Measurements from ENCODE around the gene PDSS2.

The PDSS2 gene, protein sequence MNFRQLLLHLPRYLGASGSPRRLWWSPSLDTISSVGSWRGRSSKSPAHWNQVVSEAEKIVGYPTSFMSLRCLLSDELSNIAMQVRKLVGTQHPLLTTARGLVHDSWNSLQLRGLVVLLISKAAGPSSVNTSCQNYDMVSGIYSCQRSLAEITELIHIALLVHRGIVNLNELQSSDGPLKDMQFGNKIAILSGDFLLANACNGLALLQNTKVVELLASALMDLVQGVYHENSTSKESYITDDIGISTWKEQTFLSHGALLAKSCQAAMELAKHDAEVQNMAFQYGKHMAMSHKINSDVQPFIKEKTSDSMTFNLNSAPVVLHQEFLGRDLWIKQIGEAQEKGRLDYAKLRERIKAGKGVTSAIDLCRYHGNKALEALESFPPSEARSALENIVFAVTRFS

DNA sequence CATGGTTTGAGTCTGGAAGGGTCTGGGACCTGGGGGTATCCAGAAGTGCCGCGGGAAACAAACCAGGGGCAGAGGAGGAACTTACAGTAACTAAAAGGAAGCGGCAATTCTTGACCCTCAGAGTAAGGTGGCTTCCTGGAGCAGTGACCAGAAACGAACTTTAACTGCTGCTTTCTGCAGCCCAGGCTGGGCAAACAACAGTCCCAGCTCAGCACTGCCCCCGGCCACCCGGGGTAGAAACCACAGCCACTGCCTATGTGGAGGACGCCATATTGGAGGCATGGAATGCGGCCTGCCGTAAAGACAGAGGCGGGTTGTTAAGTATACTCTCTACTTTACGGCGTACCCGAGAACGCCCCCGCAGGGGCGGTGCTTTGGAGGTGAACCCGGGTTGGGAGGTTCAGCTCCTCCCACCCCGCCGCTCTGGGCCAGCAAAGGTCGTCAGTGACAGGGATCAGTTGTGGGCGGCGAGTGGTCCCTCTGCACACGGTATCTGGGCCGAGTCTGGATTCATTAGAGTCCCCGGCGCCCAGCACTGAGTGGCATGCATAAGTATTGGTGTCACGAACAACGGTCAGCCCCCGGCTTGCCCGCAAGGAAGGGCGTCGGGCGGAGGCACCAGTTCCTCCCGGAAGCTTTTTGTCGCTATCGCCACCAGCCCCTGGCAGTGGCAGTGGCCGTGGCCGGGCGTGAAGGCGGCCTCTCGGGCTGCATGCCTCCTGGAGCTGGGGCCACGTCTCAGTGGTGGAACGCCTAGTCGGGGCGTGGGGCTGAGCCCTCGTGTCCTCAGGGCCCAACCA lies at the start of gene PDSS2:
TSS of gene PDSS2 (minus strand) at position 282 of the 800 bp plus-strand sequence. CDS start at position 3, 279 bp downstream.
- peak; percentile 93 for DNase-seq (ENCODE audit: low spot score)
- TF ChIP-seq, protein P1, sequence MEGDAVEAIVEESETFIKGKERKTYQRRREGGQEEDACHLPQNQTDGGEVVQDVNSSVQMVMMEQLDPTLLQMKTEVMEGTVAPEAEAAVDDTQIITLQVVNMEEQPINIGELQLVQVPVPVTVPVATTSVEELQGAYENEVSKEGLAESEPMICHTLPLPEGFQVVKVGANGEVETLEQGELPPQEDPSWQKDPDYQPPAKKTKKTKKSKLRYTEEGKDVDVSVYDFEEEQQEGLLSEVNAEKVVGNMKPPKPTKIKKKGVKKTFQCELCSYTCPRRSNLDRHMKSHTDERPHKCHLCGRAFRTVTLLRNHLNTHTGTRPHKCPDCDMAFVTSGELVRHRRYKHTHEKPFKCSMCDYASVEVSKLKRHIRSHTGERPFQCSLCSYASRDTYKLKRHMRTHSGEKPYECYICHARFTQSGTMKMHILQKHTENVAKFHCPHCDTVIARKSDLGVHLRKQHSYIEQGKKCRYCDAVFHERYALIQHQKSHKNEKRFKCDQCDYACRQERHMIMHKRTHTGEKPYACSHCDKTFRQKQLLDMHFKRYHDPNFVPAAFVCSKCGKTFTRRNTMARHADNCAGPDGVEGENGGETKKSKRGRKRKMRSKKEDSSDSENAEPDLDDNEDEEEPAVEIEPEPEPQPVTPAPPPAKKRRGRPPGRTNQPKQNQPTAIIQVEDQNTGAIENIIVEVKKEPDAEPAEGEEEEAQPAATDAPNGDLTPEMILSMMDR (IDR thresholded peaks at IDR 0.05; ENCODE audit: extremely low read depth, missing control alignments): peak; percentile 39

DNA sequence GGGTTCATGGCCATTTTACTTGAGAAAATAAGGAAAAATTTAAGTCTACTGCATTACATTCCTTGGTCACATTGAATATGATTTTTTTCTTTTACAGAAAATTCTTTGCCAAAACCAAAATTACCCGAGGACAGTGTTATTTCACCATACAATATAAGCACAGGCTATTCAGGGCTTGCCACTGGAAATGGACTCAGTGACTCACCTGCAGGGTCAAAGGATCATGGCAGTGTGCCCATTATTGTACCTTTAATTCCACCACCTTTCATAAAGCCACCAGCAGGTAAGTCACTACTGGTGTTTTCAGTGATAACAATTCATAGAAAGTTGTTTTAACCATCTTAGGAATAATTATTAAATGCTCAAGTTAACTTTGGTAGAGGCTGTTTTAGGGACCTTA lies 46.8 kb upstream of the PDSS2 start:
- TF ChIP-seq, protein P1 (IDR thresholded peaks at IDR 0.05; ENCODE audit: extremely low read depth, missing control alignments): no peak
- DNase-seq (ENCODE audit: low spot score): no peak

DNA sequence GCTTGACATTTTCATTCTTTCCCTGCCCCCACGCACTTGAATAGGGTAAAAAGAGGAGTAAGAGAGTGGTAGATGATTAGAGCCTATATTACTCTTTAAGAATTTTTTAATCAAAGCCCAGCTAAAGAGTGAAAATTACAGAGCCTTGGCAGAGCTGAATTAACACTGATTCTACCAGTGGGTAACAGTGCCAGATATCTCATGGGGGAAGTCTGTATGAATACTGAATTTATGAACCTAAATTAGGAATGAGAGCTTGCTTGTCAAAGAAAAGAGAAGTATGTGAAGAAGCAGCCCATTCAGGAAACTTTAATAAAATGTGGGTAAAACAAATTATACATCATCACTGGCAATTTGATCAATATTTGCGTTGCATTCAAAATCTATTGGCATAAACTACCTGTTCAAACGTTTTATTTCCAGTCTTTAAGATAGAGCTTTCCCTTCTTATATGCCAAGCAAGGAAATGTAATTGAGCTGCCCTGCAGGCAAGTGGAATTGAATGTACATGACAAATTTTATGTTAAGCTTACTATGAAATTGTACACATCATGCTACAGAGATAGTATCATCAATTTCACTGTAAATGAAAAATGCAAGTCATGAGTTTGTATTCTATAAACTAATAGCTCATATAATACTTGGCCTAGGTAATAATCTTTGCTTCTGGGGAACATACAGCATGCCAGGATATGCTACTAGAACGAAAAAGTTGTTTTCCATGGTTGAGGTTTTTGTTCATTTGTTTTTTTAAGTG lies 45.1 kb upstream of the PDSS2 start:
- TF ChIP-seq, protein P1 (IDR thresholded peaks at IDR 0.05; ENCODE audit: extremely low read depth, missing control alignments): no peak
- DNase-seq (ENCODE audit: low spot score): no peak

GRCh38 chr6:107496892-107497684 lies 37.7 kb upstream of the PDSS2 start:
- TF ChIP-seq, protein P1 (IDR thresholded peaks at IDR 0.05; ENCODE audit: extremely low read depth, missing control alignments): no peak
- DNase-seq (ENCODE audit: low spot score): no peak

DNA sequence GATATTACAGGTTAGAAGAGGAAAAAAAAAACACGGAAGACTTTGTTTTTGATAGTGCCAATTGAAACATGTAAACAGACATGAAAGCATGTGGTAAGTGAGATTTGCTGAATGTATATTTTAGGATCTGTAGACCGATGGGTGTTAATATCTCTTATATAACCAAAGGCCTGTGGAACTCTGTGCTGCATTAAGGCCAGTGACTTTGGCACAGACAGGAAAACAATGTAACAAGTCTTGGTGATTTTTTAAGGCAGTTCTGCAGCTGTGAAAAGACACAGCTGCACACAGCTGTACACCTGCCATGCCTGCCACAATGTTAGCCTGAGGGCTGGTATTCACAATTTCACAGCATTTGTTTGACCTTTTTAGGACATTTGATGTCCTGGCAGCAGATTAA lies 36.6 kb upstream of the PDSS2 start:
- TF ChIP-seq, protein P1 (IDR thresholded peaks at IDR 0.05; ENCODE audit: extremely low read depth, missing control alignments): no peak
- no peak for DNase-seq (ENCODE audit: low spot score)

DNA sequence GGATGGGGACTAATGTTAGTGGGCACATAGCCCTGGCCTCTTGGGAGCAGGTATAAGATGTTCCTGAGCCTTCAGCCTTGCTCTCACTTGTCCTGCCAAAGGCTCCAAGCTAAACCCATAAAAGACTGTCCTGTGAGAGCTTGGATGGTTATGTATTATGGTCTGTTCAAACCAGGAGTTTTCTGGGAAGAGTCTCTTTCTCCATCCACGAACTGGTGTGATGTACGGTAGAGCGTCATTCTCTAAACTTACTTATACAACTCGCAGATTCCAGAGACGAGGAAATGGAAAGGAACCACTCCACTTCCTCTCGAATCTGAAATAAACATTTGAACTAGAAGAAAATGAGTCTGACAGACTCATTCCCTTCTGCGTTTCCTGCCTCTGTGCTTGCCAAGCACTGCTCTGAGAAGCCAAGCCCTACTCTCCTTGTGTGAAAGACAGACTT lies 35.9 kb upstream of the PDSS2 start:
- TF ChIP-seq, protein P1 (IDR thresholded peaks at IDR 0.05; ENCODE audit: extremely low read depth, missing control alignments): no peak
- DNase-seq (ENCODE audit: low spot score): no peak
